HG02885 (cell line): Measurements from ENCODE around the gene B3GALT5.
"Not testable (repeated sequence)": the region's sequence is repeated elsewhere in the genome, so short reads cannot be mapped to it uniquely, and the experiment has no call there.

Experiments used
- ATAC-seq: cut with Tn5 transposase; IDR thresholded peaks from one replicate; pipeline ENCODE4 v1.9.1; 2021; ENCODE audit warnings: mild to moderate bottlenecking; ENCODE audit not compliant: unreplicated experiment, poor library complexity

B3GALT5 gene

GRCh38 chr21:39686646-39687468, 74.1 kb downstream of the B3GALT5 start:
- no peak for ATAC-seq

GRCh38 chr21:39688010-39688409, 75.3 kb downstream of the B3GALT5 start:
- no peak for ATAC-seq

- not testable (repeated sequence) for ATAC-seq
Observed at GRCh38 chr21:39689860-39690259, 77.1 kb downstream of the B3GALT5 start.

GRCh38 chr21:39690454-39690853, 77.7 kb downstream of the B3GALT5 start:
- no peak for ATAC-seq

GRCh38 chr21:39694750-39695149, 82.0 kb downstream of the B3GALT5 start:
- ATAC-seq = no peak

GRCh38 chr21:39696196-39696595, 83.5 kb downstream of the B3GALT5 start:
- ATAC-seq = no peak

- no peak for ATAC-seq
Observed at GRCh38 chr21:39696618-39697017, 83.9 kb downstream of the B3GALT5 start.

GRCh38 chr21:39700318-39700717, 87.6 kb downstream of the B3GALT5 start:
- no peak for ATAC-seq

GRCh38 chr21:39703578-39703977, 90.8 kb downstream of the B3GALT5 start:
- ATAC-seq = no peak

GRCh38 chr21:39705849-39706248, 93.1 kb downstream of the B3GALT5 start:
- ATAC-seq = no peak

- ATAC-seq = no peak
Observed at GRCh38 chr21:39707316-39707715, 94.6 kb downstream of the B3GALT5 start.

- ATAC-seq = no peak
Observed at GRCh38 chr21:39710866-39711265, 98.1 kb downstream of the B3GALT5 start.

- ATAC-seq = no peak
Observed at GRCh38 chr21:39712273-39712672, 99.5 kb downstream of the B3GALT5 start.

GRCh38 chr21:39712976-39713375, 100.2 kb downstream of the B3GALT5 start:
- no peak for ATAC-seq

GRCh38 chr21:39713905-39714304, 101.2 kb downstream of the B3GALT5 start:
- ATAC-seq = no peak

GRCh38 chr21:39714331-39714730, 101.6 kb downstream of the B3GALT5 start:
- no peak for ATAC-seq

- no peak for ATAC-seq
Observed at GRCh38 chr21:39715804-39716397, 103.2 kb downstream of the B3GALT5 start.

- ATAC-seq = no peak
Observed at GRCh38 chr21:39720126-39720778, 107.5 kb downstream of the B3GALT5 start.

- no peak for ATAC-seq
Observed at GRCh38 chr21:39721885-39722284, 109.1 kb downstream of the B3GALT5 start.
